Measurements from ENCODE around the gene THNSL1. TPM values are rescaled to one million over a fixed set of nuclear protein-coding genes. Genes with fewer than 3 reads are reported as not detected.

The THNSL1 gene
- total and polyA plus RNA-seq, 2 donors from 2014 or later, result 5.4 to 7.9 TPM

DNA sequence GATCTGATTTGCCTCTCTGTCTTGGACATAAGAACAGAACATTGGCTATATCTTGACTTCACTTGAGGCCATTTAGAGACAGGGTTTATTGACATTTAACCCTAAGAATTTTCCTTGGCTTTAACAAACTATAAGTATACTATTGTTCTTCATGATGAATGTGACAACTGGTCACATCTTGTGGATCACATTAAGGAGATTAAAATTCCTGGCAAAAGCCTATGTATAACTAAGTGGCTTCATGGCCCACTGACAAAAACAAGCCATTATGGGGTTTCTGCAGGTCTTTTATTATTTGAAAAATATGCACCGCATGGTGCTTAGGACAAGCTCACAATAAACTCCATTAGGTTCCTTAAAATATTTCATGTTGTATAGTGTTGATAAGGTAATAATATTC lies 54.8 kb downstream of the THNSL1 start:
- Histone ChIP-seq H3K36me3 (ENCODE audit: control insufficient read depth in 2 of 3, insufficient read depth in 3 of 3, low read length in 3 of 3) (no peaks in the 10 kb centered on the region), H3K27ac (ENCODE audit: low read depth in 2 of 2, low read length in 2 of 2) (no peak overlapping the region), H3K9me3 (ENCODE audit: control insufficient read depth in 2 of 3, insufficient read depth in 1 of 3, low read length in 3 of 3) (no peaks in the 10 kb centered on the region), H3K27me3 (ENCODE audit: control insufficient read depth, insufficient read depth, low read length) (no peaks in the 10 kb centered on the region), H3K9ac (ENCODE audit: low read length in 3 of 3) (no peak overlapping the region), H3K4me3 (ENCODE audit: low read length in 3 of 3) (no peak overlapping the region), H3K4me1 (ENCODE audit: control insufficient read depth in 2 of 3, insufficient read depth in 2 of 3, low read depth in 1 of 3, low read length in 3 of 3) (no peaks in the 10 kb centered on the region)
- intact Hi-C loops (cut with DNase I), result no loop called here
- TF ChIP-seq, protein P1, sequence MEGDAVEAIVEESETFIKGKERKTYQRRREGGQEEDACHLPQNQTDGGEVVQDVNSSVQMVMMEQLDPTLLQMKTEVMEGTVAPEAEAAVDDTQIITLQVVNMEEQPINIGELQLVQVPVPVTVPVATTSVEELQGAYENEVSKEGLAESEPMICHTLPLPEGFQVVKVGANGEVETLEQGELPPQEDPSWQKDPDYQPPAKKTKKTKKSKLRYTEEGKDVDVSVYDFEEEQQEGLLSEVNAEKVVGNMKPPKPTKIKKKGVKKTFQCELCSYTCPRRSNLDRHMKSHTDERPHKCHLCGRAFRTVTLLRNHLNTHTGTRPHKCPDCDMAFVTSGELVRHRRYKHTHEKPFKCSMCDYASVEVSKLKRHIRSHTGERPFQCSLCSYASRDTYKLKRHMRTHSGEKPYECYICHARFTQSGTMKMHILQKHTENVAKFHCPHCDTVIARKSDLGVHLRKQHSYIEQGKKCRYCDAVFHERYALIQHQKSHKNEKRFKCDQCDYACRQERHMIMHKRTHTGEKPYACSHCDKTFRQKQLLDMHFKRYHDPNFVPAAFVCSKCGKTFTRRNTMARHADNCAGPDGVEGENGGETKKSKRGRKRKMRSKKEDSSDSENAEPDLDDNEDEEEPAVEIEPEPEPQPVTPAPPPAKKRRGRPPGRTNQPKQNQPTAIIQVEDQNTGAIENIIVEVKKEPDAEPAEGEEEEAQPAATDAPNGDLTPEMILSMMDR (IDR thresholded peaks at IDR 0.05; ENCODE audit: borderline replicate concordance, extremely low read depth, insufficient read depth), result no peak
- DNase-seq (no peak), FAIRE-seq (no peak)

DNA sequence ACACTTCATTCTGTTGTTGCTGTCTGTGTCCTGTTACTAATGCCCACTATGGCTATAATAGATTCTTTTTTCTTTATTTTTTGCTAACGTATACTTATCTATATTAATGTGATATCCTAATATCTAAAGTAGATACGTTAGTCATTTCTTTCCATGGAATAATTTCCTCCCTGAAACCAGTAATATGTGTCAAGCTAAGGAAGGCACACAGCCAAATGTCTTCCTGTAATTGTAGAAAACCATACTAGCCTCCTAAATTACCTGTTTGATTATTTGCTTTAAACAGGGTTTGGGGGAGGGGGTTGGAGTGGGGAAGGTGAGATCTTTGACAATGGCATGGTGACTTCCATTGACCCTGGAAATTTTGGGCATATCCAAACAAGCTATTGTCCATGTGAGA lies 56.4 kb downstream of the THNSL1 start:
- Histone ChIP-seq H3K4me1 (ENCODE audit: control insufficient read depth in 2 of 3, insufficient read depth in 2 of 3, low read depth in 1 of 3, low read length in 3 of 3) (no peaks in the 10 kb centered on the region), H3K9me3 (ENCODE audit: control insufficient read depth in 2 of 3, insufficient read depth in 1 of 3, low read length in 3 of 3) (no peaks in the 10 kb centered on the region), H3K4me3 (ENCODE audit: low read length in 3 of 3) (no peak overlapping the region), H3K27me3 (ENCODE audit: control insufficient read depth, insufficient read depth, low read length) (no peaks in the 10 kb centered on the region), H3K36me3 (ENCODE audit: control insufficient read depth in 2 of 3, insufficient read depth in 3 of 3, low read length in 3 of 3) (no peaks in the 10 kb centered on the region), H3K9ac (ENCODE audit: low read length in 3 of 3) (no peak overlapping the region), H3K27ac (ENCODE audit: low read depth in 2 of 2, low read length in 2 of 2) (no peak overlapping the region)
- intact Hi-C loops (cut with DNase I), result no loop called here
- TF ChIP-seq, protein P1 (IDR thresholded peaks at IDR 0.05; ENCODE audit: borderline replicate concordance, extremely low read depth, insufficient read depth), result no peak
- FAIRE-seq (no peak), DNase-seq (no peak)

DNA sequence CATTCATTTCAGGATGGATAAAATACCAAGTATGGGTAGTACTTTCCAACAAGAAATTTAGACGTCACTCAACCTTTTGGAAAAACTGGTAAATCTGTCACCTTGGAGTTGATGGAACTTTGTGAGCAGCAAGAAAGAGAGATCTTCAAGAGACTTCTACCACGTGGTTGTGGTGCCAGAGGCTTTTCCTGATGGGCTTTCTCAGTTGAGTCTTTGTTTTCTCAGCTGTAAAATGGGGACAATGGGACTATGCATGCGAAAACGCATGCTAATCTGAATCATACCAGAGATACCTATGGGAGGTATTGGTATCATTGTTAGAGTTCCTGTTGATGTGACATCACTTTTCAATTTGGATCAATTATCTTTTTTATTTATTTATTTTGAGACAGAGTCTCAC lies 59.4 kb downstream of the THNSL1 start:
- Histone ChIP-seq H3K27me3 (ENCODE audit: control insufficient read depth, insufficient read depth, low read length) (no peaks in the 10 kb centered on the region), H3K36me3 (ENCODE audit: control insufficient read depth in 2 of 3, insufficient read depth in 3 of 3, low read length in 3 of 3) (no peaks in the 10 kb centered on the region), H3K27ac (ENCODE audit: low read depth in 2 of 2, low read length in 2 of 2) (no peak overlapping the region), H3K4me1 (ENCODE audit: control insufficient read depth in 2 of 3, insufficient read depth in 2 of 3, low read depth in 1 of 3, low read length in 3 of 3) (peaks cover 0 to 4% (median 3%) of the 10 kb centered on the region in 3 donors), H3K9me3 (ENCODE audit: control insufficient read depth in 2 of 3, insufficient read depth in 1 of 3, low read length in 3 of 3) (no peaks in the 10 kb centered on the region), H3K4me3 (ENCODE audit: low read length in 3 of 3) (no peak overlapping the region), H3K9ac (ENCODE audit: low read length in 3 of 3) (no peak overlapping the region)
- no peak for DNase-seq
- TF ChIP-seq, protein P1 (IDR thresholded peaks at IDR 0.05; ENCODE audit: borderline replicate concordance, extremely low read depth, insufficient read depth), result no peak
- intact Hi-C loops (cut with DNase I), result no loop called here
- FAIRE-seq, result no peak

Other genes starting within 250 kb of the THNSL1 start
- gene PRTFDC1, start 64.0 kb upstream of the THNSL1 start, total RNA-seq, result 3.8 TPM
- 6.1 TPM for gene PRTFDC1, start 64.0 kb upstream of the THNSL1 start, polyA plus RNA-seq (ENCODE audit: insufficient read depth, low read depth, low replicate concordance)
- gene ENKUR, start 454 bp upstream of the THNSL1 start, total RNA-seq, result 0.41 TPM
- gene ENKUR, start 454 bp upstream of the THNSL1 start, polyA plus RNA-seq (ENCODE audit: insufficient read depth, low read depth, low replicate concordance), result 0.73 TPM
- 0.22 TPM for gene GPR158, start 158.4 kb downstream of the THNSL1 start, total RNA-seq
- 0.09 TPM for gene GPR158, start 158.4 kb downstream of the THNSL1 start, polyA plus RNA-seq (ENCODE audit: insufficient read depth, low read depth, low replicate concordance)

Data from kidney (tissue), 14 donors.